Body of pancreas (tissue), 4 donors: ENCODE measurements around the gene RAD23B.

Experiments
- CTCF ChIP-seq, 7 experiments: fragments of 450-650 bp in 4 of 7; fragments of 200-600 bp in 3 of 7; sonication (generic) in 3 of 7; IDR thresholded peaks; one replicate each; pipeline ENCODE4 v1.5.1; 2016 to 2019; ENCODE audit warnings: antibody characterized with exemption in 7 of 7
- POLR2A ChIP-seq, 3 donors: fragments of 450-650 bp; IDR thresholded peaks; one replicate each; pipeline ENCODE4 v1.6.1; 2016; ENCODE audit warnings: antibody characterized with exemption in 3 of 3, mild to moderate bottlenecking in 2 of 3

- no peak for TF ChIP-seq CTCF (IDR thresholded peaks at IDR 0.05)
- TF ChIP-seq POLR2A (IDR thresholded peaks at IDR 0.05) = no peak
Measured at GRCh38 chr9:107342476-107343161, 59.5 kb downstream of the RAD23B start.
